Upper lobe of left lung (tissue), 6 donors: ENCODE measurements around the gene PARD6A. TPM values are rescaled to one million over a fixed set of nuclear protein-coding genes. Genes with fewer than 3 reads are reported as not detected.

Source experiments
- ATAC-seq, 2 donors: fragments of 200-7000 bp; cut with Tn5 transposase; one replicate each; pipeline ENCODE4 v1.9.1; 2022; ENCODE audit warnings: mild to moderate bottlenecking in 2 of 2, moderate library complexity in 2 of 2; ENCODE audit not compliant: low FRiP score in 2 of 2
- DNase-seq, 2 donors: peaks; one replicate each; pipeline ENCODE4 v3.0.0-alpha.2; 2019 to 2020
- H3K27ac ChIP-seq, 4 donors: fragments of 200-600 bp; sonication (generic); one replicate each; pipeline ENCODE4 v1.5.1; 2016 to 2019
- H3K27me3 ChIP-seq, 4 donors: fragments of 200-600 bp; sonication (generic); one replicate each; pipeline ENCODE4 v1.5.1; 2017 to 2019
- H3K36me3 ChIP-seq, 4 donors: fragments of 200-600 bp; sonication (generic); one replicate each; pipeline ENCODE4 v1.5.1; 2016 to 2019
- H3K4me1 ChIP-seq, 4 donors: fragments of 200-600 bp; sonication (generic); one replicate each; pipeline ENCODE4 v1.5.1; 2018 to 2019
- H3K4me3 ChIP-seq, 4 donors: fragments of 200-600 bp; sonication (generic); one replicate each; pipeline ENCODE4 v1.5.1; 2017 to 2019; ENCODE audit warnings: mild to moderate bottlenecking in 2 of 4, moderate library complexity in 1 of 4
- H3K9me3 ChIP-seq, 4 donors: fragments of 200-600 bp; sonication (generic); one replicate each; pipeline ENCODE4 v1.5.1; 2018 to 2019
- EP300 ChIP-seq, 4 donors: sonication (generic); formaldehyde crosslinking; IDR thresholded peaks; one replicate each; pipeline ENCODE4 v1.5.1; 2017; ENCODE audit warnings: antibody characterized with exemption in 4 of 4, control low read depth in 2 of 4
- POLR2A ChIP-seq, 4 donors: fragments of 450-650 bp; IDR thresholded peaks; one replicate each; pipeline ENCODE4 v1.5.1; 2016 to 2017; ENCODE audit warnings: antibody characterized with exemption in 4 of 4, mild to moderate bottlenecking in 2 of 4
- POLR2AphosphoS5 ChIP-seq, 2 donors: sonication (generic); formaldehyde crosslinking; IDR thresholded peaks; one replicate each; pipeline ENCODE4 v1.5.1; 2017; ENCODE audit warnings: antibody characterized with exemption in 2 of 2
- WGBS, 2 donors: methylation state at CpG; one replicate each; pipeline ENCODE4 v1.1.5; 2017 to 2018; 5-methylcytosine and 5-hydroxymethylcytosine counted together
- total RNA-seq, 6 donors: library from RNA; depleted of rRNA in 4 of 6; stranded (reverse); fragments of >200 nt in 4 of 6; gene quantifications; one replicate each; pipeline versions ENCODE4 v1.1.0 to v1.2.1, GENCODE V29; 2016 to 2021
- TF ChIP-seq, protein P1 (sequence below), 6 experiments: fragments of 450-650 bp in 4 of 6; fragments of 200-600 bp in 2 of 6; sonication (generic) in 2 of 6; IDR thresholded peaks; one replicate each; pipeline ENCODE4 v1.5.1; 2016 to 2019; ENCODE audit warnings: antibody characterized with exemption in 6 of 6
- donor health status: DM: no; HTN: no; CAD: no; lungs with moderate emphysema.
- donor health status: DM: no; HTN: yes; CAD: no; lungs with severe emphysema.

Gene PARD6A
- total RNA-seq, 6 donors from 2014 or later, result 2.1 to 9.3 (median 6.6) TPM

- Histone ChIP-seq H3K4me3 (no peak overlapping the region), H3K27me3 (peaks cover 0 to 14% (median 6%) of the 10 kb centered on the region in 4 donors), H3K9me3 (no peaks in the 10 kb centered on the region), H3K4me1 (peaks cover 11 to 19% (median 14%) of the 10 kb centered on the region in 4 donors), H3K27ac (no peak overlapping the region), H3K36me3 (no peaks in the 10 kb centered on the region)
- TF ChIP-seq EP300 (IDR thresholded peaks at IDR 0.05) (no peak), POLR2A (IDR thresholded peaks at IDR 0.05) (no peak), POLR2AphosphoS5 (IDR thresholded peaks at IDR 0.05) (no peak)
- TF ChIP-seq, protein P1, sequence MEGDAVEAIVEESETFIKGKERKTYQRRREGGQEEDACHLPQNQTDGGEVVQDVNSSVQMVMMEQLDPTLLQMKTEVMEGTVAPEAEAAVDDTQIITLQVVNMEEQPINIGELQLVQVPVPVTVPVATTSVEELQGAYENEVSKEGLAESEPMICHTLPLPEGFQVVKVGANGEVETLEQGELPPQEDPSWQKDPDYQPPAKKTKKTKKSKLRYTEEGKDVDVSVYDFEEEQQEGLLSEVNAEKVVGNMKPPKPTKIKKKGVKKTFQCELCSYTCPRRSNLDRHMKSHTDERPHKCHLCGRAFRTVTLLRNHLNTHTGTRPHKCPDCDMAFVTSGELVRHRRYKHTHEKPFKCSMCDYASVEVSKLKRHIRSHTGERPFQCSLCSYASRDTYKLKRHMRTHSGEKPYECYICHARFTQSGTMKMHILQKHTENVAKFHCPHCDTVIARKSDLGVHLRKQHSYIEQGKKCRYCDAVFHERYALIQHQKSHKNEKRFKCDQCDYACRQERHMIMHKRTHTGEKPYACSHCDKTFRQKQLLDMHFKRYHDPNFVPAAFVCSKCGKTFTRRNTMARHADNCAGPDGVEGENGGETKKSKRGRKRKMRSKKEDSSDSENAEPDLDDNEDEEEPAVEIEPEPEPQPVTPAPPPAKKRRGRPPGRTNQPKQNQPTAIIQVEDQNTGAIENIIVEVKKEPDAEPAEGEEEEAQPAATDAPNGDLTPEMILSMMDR (IDR thresholded peaks at IDR 0.05), result no peak
- DNase-seq (peak in 1 of 2 donors; percentile 63), ATAC-seq (no peak)
- 82 to 88% methylated on average over 7 to 15 of the region's 15 CpGs for WGBS, 2 donors
Measured at GRCh38 chr16:67647111-67647651, 13.6 kb upstream of the PARD6A start.

GRCh38 chr16:67647681-67648080 lies 13.1 kb upstream of the PARD6A start:
- 90% methylated on average over 13 of the region's 13 CpGs; no CpG with 5 or more reads in 1 of the 2 donors for WGBS, 2 donors
- peaks cover 13 to 18% (median 14%) of the 10 kb centered on the region in 4 donors for H3K4me1 ChIP-seq
- H3K4me3 ChIP-seq, result no peak overlapping the region
- H3K36me3 ChIP-seq, result no peaks in the 10 kb centered on the region
- H3K9me3 ChIP-seq, result no peaks in the 10 kb centered on the region
- no peak for TF ChIP-seq POLR2A (IDR thresholded peaks at IDR 0.05)
- no peak overlapping the region for H3K27ac ChIP-seq
- ATAC-seq (no peak), DNase-seq (peak in 1 of 2 donors; percentile 54)
- H3K27me3 ChIP-seq, result peaks cover 0 to 14% (median 6%) of the 10 kb centered on the region in 4 donors

GRCh38 chr16:67648088-67648763 lies 12.5 kb upstream of the PARD6A start:
- DNase-seq, result peak in 1 of 2 donors; percentile 83
- Histone ChIP-seq H3K27ac (no peak overlapping the region), H3K27me3 (peaks cover 0 to 17% (median 8%) of the 10 kb centered on the region in 4 donors), H3K9me3 (no peaks in the 10 kb centered on the region), H3K4me1 (peaks cover 16 to 23% (median 18%) of the 10 kb centered on the region in 4 donors), H3K36me3 (no peaks in the 10 kb centered on the region), H3K4me3 (no peak overlapping the region)
- TF ChIP-seq EP300 (IDR thresholded peaks at IDR 0.05), result no peak
- TF ChIP-seq POLR2AphosphoS5 (IDR thresholded peaks at IDR 0.05), result no peak
- TF ChIP-seq, protein P1 (IDR thresholded peaks at IDR 0.05), result no peak
- TF ChIP-seq POLR2A (IDR thresholded peaks at IDR 0.05), result no peak
- no peak for ATAC-seq
- 65 to 68% methylated on average over 31 to 54 of the region's 65 CpGs for WGBS, 2 donors

DNA sequence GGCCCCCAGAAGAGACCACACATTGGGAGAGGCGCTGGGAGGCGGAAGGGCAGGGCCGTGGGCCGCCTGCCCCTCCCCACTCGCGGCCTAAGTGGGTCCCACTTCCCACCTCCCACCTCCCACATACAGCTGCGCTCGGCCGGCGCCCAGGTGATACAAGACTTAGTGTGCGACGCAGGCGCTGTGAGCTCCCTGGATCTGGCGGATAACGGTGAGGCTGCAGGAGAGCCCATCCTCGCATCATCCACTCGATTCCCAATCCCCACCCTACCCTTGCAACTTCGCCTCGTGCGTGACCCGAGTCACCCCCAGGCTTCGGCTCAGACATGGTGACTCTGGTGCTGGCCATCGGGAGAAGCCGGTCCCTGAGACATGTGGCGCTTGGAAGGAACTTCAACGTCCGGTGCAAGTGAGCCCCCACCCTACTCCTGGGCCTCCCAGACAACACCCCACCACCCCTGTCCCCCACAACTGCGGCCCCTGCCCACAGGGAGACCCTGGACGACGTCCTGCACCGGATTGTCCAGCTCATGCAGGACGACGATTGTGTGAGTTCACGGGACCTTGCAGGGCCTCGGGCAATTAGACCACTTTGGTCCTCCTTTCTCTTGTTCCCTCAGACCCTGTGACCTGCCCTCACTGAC lies 11.9 kb upstream of the PARD6A start:
- WGBS, 2 donors, result 83 to 100% methylated on average over 1 to 30 of the region's 35 CpGs
- H3K4me1 ChIP-seq, result peaks cover 21 to 29% (median 23%) of the 10 kb centered on the region in 4 donors
- H3K9me3 ChIP-seq, result no peaks in the 10 kb centered on the region
- peaks cover 0 to 22% (median 10%) of the 10 kb centered on the region in 4 donors for H3K27me3 ChIP-seq
- H3K4me3 ChIP-seq, result no peak overlapping the region
- H3K36me3 ChIP-seq, result no peaks in the 10 kb centered on the region
- TF ChIP-seq POLR2AphosphoS5 (IDR thresholded peaks at IDR 0.05) (no peak), EP300 (IDR thresholded peaks at IDR 0.05) (no peak), POLR2A (IDR thresholded peaks at IDR 0.05) (no peak)
- TF ChIP-seq, protein P1 (IDR thresholded peaks at IDR 0.05), result no peak
- ATAC-seq (no peak), DNase-seq (peak in 1 of 2 donors; percentile 77)
- no peak overlapping the region for H3K27ac ChIP-seq

- TF ChIP-seq POLR2AphosphoS5 (IDR thresholded peaks at IDR 0.05) (no peak), POLR2A (IDR thresholded peaks at IDR 0.05) (no peak), EP300 (IDR thresholded peaks at IDR 0.05) (no peak)
- TF ChIP-seq, protein P1 (IDR thresholded peaks at IDR 0.05), result no peak
- DNase-seq (peak in 1 of 2 donors; percentile 85), ATAC-seq (peak in 1 of 2 donors; percentile 34)
- WGBS, 2 donors, result 58 to 64% methylated on average over 21 to 34 of the region's 34 CpGs
- Histone ChIP-seq H3K4me3 (no peak overlapping the region), H3K9me3 (no peaks in the 10 kb centered on the region), H3K27me3 (peaks cover 0 to 28% (median 14%) of the 10 kb centered on the region in 4 donors), H3K27ac (no peak overlapping the region), H3K36me3 (no peaks in the 10 kb centered on the region), H3K4me1 (peaks cover 20 to 26% (median 22%) of the 10 kb centered on the region in 4 donors)
Measured at GRCh38 chr16:67649494-67649931, 11.2 kb upstream of the PARD6A start.
